AG09309 (cell line): ENCODE results near the gene CCDC40.

ENCODE experiments used
- DNase-seq: peaks from one replicate; pipeline ENCODE4 v3.0.0-alpha.2; 2010; ENCODE audit warnings: low read depth
- H3K4me3 ChIP-seq: 2 replicates; pipeline ENCODE4 v1.5.1; 2011; ENCODE audit warnings: mild to moderate bottlenecking, low read depth, low read length, moderate library complexity; ENCODE audit not compliant: control insufficient read depth
- TF ChIP-seq, protein P1 (sequence below): IDR thresholded peaks from 2 replicates; pipeline ENCODE4 v1.5.1; 2011; ENCODE audit warnings: mild to moderate bottlenecking, low read depth, low read length, inconsistent platforms; ENCODE audit not compliant: insufficient read depth, control insufficient read depth; ENCODE audit errors: missing control alignments

The CCDC40 gene

GRCh38 chr17:80011989-80012555 lies 24.4 kb upstream of the CCDC40 start:
- TF ChIP-seq, protein P1, sequence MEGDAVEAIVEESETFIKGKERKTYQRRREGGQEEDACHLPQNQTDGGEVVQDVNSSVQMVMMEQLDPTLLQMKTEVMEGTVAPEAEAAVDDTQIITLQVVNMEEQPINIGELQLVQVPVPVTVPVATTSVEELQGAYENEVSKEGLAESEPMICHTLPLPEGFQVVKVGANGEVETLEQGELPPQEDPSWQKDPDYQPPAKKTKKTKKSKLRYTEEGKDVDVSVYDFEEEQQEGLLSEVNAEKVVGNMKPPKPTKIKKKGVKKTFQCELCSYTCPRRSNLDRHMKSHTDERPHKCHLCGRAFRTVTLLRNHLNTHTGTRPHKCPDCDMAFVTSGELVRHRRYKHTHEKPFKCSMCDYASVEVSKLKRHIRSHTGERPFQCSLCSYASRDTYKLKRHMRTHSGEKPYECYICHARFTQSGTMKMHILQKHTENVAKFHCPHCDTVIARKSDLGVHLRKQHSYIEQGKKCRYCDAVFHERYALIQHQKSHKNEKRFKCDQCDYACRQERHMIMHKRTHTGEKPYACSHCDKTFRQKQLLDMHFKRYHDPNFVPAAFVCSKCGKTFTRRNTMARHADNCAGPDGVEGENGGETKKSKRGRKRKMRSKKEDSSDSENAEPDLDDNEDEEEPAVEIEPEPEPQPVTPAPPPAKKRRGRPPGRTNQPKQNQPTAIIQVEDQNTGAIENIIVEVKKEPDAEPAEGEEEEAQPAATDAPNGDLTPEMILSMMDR: no peak
- no peak for DNase-seq
- H3K4me3 ChIP-seq: no peak overlapping the region

DNA sequence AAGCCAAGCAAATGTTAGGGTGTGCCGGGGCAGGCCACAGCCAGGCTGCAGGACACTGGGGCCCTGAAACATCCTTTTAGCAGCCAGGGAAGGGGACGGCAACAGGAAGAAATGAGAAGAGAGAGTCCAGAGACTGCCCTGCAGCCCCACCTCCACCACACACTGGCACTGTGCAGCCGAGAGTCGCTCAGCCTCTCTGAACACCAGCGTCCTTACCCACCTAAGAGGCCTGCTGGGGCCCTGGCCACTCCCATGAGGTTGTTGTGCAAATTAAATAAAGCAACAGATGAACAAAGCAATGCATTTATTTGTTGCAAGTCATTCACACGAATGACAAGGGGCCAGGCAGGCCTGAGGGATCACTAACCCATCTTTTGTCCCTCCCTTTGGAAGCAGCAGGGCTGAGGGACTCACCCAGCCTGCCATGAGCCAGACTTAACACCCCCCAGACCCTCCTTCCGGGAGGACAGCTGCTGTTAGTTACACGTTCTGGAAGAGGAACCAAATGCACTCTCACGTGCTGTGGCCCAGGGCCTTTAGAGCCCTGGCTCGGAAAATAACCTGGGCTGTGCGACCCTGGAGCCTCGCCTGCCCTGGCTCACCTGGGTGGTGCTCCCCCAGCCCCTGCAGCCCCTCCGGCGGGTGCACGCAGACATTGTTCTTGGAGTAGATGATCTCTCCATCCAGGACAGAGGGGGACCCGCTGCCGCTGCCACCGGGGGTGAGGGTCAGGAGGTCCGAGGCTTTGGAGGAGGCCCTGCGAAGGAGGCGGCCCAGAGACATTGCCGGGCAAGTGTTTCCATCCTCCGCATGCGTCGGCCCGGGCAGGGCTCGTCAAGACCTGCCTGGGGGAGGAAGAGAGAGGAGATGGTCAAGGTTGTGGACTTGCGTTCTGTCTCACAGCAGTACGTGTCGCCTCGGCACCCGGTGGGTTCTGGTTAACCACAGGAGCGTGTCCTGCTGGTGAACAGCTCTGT lies 23.4 kb upstream of the CCDC40 start:
- TF ChIP-seq, protein P1: no peak
- H3K4me3 ChIP-seq: no peak overlapping the region
- no peak for DNase-seq

DNA sequence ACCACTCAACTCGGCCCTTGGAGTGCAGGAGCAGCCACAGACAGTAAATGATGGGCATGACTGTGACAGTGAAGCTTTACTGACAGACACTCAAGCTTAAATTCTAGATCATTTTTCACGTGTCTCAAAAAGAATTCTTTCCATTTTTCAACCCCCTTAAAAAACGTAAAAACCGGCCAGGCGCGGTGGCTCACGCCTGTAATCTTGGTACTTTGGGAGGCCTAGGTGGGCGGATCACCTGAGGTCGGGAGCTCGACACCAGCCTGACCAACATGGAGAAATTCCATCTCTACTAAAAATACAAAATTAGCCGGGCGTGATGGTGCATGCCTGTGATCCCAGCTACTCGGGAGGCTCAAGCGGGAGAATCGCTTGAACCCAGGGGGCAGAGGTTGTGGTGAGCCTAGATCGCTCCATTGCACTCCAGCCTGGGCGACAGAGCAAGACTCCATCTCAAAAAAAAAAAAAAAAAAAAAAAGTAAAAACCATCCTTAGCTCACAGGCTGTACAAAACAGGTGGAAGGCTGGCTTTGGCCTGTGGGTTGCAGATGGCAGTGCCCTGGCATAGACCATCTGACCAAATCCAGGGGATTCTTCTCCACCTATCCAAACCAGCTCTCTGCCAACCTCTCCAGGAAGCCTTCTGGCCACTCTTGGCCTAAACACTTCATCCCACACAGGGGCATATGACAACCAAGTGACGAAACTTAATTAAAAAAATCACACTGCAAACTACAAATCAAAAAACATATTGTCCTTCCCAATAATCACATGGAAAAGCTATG lies 19.0 kb upstream of the CCDC40 start:
- TF ChIP-seq, protein P1: no peak
- no peak overlapping the region for H3K4me3 ChIP-seq
- no peak for DNase-seq

- no peak overlapping the region for H3K4me3 ChIP-seq
- DNase-seq: no peak
- TF ChIP-seq, protein P1: no peak
Measured at GRCh38 chr17:80018917-80019651, 17.4 kb upstream of the CCDC40 start.

- TF ChIP-seq, protein P1: no peak
- no peak for DNase-seq
- H3K4me3 ChIP-seq: no peak overlapping the region
Measured at GRCh38 chr17:80021600-80021999, 14.8 kb upstream of the CCDC40 start.

DNA sequence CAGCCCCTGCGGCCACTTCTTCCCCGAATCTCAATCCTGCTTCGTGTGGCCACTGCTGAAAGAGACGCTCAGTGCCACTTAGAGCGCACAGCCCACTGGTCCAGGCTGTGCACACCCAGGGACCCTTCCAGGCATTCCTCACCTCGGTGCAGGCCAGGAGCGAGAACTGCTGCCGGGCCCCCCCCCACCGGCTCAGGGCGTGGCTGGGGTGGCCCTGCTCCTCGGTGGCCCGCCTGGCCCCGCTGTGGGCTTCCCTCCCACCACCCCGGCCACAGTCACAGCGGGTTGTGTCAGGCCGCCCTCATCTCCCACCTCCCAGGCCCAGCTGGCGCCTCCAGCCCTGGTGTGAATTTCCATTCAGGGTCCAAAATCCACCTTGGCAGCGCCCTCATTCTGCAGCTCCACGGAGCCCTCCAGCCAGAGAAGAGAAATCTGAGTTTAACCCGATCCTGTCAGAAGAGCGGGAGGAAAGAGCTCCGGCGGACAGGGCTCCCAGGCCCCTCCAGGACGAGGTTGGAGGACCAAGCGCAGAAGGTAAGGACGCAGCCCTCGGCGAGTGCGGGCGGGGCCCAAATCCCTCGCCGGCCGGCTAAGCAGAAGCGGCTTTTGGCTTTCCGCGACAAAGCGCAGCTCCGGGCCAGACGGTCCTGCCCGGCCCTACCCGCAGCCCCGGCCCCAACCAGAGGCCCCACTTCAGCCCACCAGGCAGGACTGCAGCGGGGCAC lies 12.8 kb upstream of the CCDC40 start:
- TF ChIP-seq, protein P1: no peak
- no peak for DNase-seq

More for the DNA sequence above, 12.8 kb upstream of the CCDC40 start:
- H3K4me3 ChIP-seq: no peak overlapping the region
